K562 (cell line): Measurements from ENCODE around the gene GLYAT. TPM values are rescaled to one million over a fixed set of nuclear protein-coding genes. Genes with fewer than 3 reads are reported as not detected.

Source experiments
- EWSR1 ChIP-seq: fragments of 450-650 bp; IDR thresholded peaks from 2 replicates; pipeline ENCODE4 v1.6.1; 2018; ENCODE audit warnings: borderline replicate concordance, mild to moderate bottlenecking, low read depth, moderate library complexity; ENCODE audit not compliant: partially characterized antibody
- HOXB6 ChIP-seq: fragments of 250-450 bp; sonication (Bioruptor Pico); IDR thresholded peaks from 2 replicates; pipeline ENCODE4 v1.5.1; 2022; ENCODE audit warnings: mild to moderate bottlenecking, borderline replicate concordance
- PBX2 ChIP-seq, 2 experiments: IDR thresholded peaks in 1 of 2; conservative IDR thresholded peaks in 1 of 2; 2 replicates each; pipeline ENCODE4 v1.6.1; 2016; ENCODE audit warnings: low read depth in 2 of 2, mild to moderate bottlenecking in 1 of 2, missing compliant biosample characterization in 1 of 2, missing genetic modification characterization in 1 of 2, moderate library complexity in 1 of 2
- PCBP2 ChIP-seq: fragments of 200-400 bp; formaldehyde crosslinking; IDR thresholded peaks from 2 replicates; pipeline ENCODE4 v1.6.1; 2018; ENCODE audit warnings: low read length, low read depth, mild to moderate bottlenecking, moderate library complexity; ENCODE audit not compliant: poor library complexity, severe bottlenecking
- PYGO2 ChIP-seq: fragments of 450-650 bp; IDR thresholded peaks from 2 replicates; pipeline ENCODE4 v1.6.1; 2016; ENCODE audit warnings: mild to moderate bottlenecking, missing genetic modification characterization, moderate library complexity, missing compliant biosample characterization
- SNIP1 ChIP-seq: fragments of 450-650 bp; IDR thresholded peaks from 2 replicates; pipeline ENCODE4 v1.7.1; 2017; ENCODE audit warnings: low read depth, mild to moderate bottlenecking
- TAF7 ChIP-seq: fragments of 450-650 bp; IDR thresholded peaks from 2 replicates; pipeline ENCODE4 v1.6.1; 2016; ENCODE audit warnings: missing genetic modification characterization, missing compliant biosample characterization
- THRB ChIP-seq: fragments of 450-650 bp; formaldehyde crosslinking; conservative IDR thresholded peaks from 2 replicates; pipeline ENCODE4 v1.4.0; 2022; ENCODE audit warnings: mild to moderate bottlenecking, missing genetic modification characterization
- ZNF133 ChIP-seq: fragments of 250-450 bp; sonication (Bioruptor Pico); IDR thresholded peaks from 2 replicates; pipeline ENCODE4 v1.4.0; 2020; ENCODE audit warnings: mild to moderate bottlenecking
- ZNF24 ChIP-seq: fragments of 450-650 bp; IDR thresholded peaks from 2 replicates; pipeline ENCODE4 v1.6.1; 2016
- ZNF280A ChIP-seq: fragments of 450-650 bp; IDR thresholded peaks from 2 replicates; pipeline ENCODE4 v1.6.1; 2018; ENCODE audit warnings: mild to moderate bottlenecking, low read depth; ENCODE audit not compliant: partially characterized antibody
- ZNF436 ChIP-seq: fragments of 250-450, 450-650 bp; sonication (Bioruptor Pico); formaldehyde crosslinking; IDR thresholded peaks from 2 replicates; pipeline ENCODE4 v1.7.0; 2020; ENCODE audit warnings: mild to moderate bottlenecking
- ZNF57 ChIP-seq: fragments of 450-650 bp; formaldehyde crosslinking; IDR thresholded peaks from 2 replicates; pipeline ENCODE4 v1.4.0; 2020; ENCODE audit warnings: mild to moderate bottlenecking, moderate library complexity
- polyA plus RNA-seq, 8 experiments: library from polyadenylated mRNA; depleted of rRNA in 4 of 8; stranded (reverse) in 5 of 8; unstranded in 3 of 8; fragments of >200 nt; fragmentation: Nextera tagmentation in 2 of 8; fragmentation: Illumina TruSeq in 1 of 8; extraction: Ambion mirVana in 2 of 8; extraction: Trizol in 1 of 8; gene quantifications; 2 replicates each; pipeline versions ENCODE4 v1.2.1 to v1.2.3, GENCODE V29; 2011 to 2014; ENCODE audit warnings: inconsistent platforms in 1 of 8, missing spikeins in 1 of 8
- total RNA-seq, 7 experiments: library from RNA; depleted of rRNA in 6 of 7; stranded (reverse); fragments of >200 nt in 6 of 7; fragmentation: Illumina TruSeq in 2 of 7; extraction: Trizol in 2 of 7; gene quantifications; 2 replicates each; pipeline versions ENCODE4 v1.2.1 to v1.2.3, GENCODE V29; 2011 to 2021; ENCODE audit warnings: low replicate concordance in 1 of 7
- TF ChIP-seq, protein P1 (sequence below): sonication (generic); formaldehyde crosslinking; IDR thresholded peaks from 2 replicates; pipeline ENCODE4 v1.8.0; 2022; ENCODE audit warnings: mild to moderate bottlenecking, missing genetic modification reagents
- TF ChIP-seq, protein P2 (sequence below): sonication (generic); formaldehyde crosslinking; IDR thresholded peaks from 2 replicates; pipeline ENCODE4 v1.8.0; 2022; ENCODE audit warnings: mild to moderate bottlenecking, missing genetic modification reagents, borderline replicate concordance

GLYAT gene
- total and polyA plus RNA-seq, 9 of the 15 experiments (the other 6 are each of a cell fraction or from before 2014, with no cell fraction given) = not detected

DNA sequence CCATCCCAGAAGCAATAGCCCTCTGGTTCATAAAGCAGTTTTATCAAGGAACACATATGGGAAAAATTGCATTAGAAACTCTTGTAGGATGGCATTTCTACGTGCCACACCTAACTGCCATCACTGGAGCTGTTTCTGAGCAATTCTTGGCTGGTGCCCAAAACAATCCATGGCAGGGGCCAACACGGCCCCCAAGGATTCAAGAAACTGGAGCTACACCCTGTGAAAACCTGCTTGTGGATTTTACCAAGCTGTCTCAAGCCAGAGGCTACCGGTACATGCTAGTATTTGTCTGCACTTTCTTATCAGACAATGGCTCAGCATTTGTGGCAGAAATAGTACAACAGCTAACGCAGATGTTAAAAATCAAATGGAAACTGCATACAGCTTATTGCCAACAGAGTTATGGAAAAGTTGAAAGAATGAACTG, 42.4 kb upstream of the GLYAT start (continued):
- TF ChIP-seq PBX2 (CRISPR knock-in tag; IDR thresholded peaks at IDR 0.05; ENCODE audit: low read depth) (no peak), PBX2 (tag; conservative IDR thresholded peaks at IDR 0.05; ENCODE audit: low read depth) (no peak), ZNF436 (no peak), ZNF133 (CRISPR knock-in tag) (no peak), EWSR1 (no peak), ZNF280A (no peak), PCBP2 (no peak), HOXB6 (CRISPR knock-in tag) (no peak), ZNF24 (no peak), PYGO2 (tag) (peak; percentile 9; the same call in 1 of the 2 replicates), TAF7 (tag) (no peak; the same call in 1 of the 2 replicates), THRB (CRISPR knock-in tag) (no peak), ZNF57 (no peak), SNIP1 (no peak)
- TF ChIP-seq, protein P1, sequence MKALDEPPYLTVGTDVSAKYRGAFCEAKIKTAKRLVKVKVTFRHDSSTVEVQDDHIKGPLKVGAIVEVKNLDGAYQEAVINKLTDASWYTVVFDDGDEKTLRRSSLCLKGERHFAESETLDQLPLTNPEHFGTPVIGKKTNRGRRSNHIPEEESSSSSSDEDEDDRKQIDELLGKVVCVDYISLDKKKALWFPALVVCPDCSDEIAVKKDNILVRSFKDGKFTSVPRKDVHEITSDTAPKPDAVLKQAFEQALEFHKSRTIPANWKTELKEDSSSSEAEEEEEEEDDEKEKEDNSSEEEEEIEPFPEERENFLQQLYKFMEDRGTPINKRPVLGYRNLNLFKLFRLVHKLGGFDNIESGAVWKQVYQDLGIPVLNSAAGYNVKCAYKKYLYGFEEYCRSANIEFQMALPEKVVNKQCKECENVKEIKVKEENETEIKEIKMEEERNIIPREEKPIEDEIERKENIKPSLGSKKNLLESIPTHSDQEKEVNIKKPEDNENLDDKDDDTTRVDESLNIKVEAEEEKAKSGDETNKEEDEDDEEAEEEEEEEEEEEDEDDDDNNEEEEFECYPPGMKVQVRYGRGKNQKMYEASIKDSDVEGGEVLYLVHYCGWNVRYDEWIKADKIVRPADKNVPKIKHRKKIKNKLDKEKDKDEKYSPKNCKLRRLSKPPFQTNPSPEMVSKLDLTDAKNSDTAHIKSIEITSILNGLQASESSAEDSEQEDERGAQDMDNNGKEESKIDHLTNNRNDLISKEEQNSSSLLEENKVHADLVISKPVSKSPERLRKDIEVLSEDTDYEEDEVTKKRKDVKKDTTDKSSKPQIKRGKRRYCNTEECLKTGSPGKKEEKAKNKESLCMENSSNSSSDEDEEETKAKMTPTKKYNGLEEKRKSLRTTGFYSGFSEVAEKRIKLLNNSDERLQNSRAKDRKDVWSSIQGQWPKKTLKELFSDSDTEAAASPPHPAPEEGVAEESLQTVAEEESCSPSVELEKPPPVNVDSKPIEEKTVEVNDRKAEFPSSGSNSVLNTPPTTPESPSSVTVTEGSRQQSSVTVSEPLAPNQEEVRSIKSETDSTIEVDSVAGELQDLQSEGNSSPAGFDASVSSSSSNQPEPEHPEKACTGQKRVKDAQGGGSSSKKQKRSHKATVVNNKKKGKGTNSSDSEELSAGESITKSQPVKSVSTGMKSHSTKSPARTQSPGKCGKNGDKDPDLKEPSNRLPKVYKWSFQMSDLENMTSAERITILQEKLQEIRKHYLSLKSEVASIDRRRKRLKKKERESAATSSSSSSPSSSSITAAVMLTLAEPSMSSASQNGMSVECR (CRISPR knock-in tag) = no peak
- TF ChIP-seq, protein P2, sequence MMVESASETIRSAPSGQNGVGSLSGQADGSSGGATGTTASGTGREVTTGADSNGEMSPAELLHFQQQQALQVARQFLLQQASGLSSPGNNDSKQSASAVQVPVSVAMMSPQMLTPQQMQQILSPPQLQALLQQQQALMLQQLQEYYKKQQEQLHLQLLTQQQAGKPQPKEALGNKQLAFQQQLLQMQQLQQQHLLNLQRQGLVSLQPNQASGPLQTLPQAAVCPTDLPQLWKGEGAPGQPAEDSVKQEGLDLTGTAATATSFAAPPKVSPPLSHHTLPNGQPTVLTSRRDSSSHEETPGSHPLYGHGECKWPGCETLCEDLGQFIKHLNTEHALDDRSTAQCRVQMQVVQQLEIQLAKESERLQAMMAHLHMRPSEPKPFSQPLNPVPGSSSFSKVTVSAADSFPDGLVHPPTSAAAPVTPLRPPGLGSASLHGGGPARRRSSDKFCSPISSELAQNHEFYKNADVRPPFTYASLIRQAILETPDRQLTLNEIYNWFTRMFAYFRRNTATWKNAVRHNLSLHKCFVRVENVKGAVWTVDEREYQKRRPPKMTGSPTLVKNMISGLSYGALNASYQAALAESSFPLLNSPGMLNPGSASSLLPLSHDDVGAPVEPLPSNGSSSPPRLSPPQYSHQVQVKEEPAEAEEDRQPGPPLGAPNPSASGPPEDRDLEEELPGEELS = no peak
